Caco-2 (cell line): Measurements from ENCODE around the gene GNAQ. TPM values are rescaled to one million over a fixed set of nuclear protein-coding genes. Genes with fewer than 3 reads are reported as not detected.

ENCODE experiments used
- BruUV-seq: library from RNA; stranded (reverse); fragments of 400-500 nt; replicated peaks from 2 replicates; lab custom pipeline; 2021; lab: Mats Ljungman, UMichigan
- CTCF ChIA-PET: fragments of 300-600 bp; sonication (Branson Sonifier 250); formaldehyde crosslinking; loops from one replicate; lab custom pipeline; 2022; ENCODE audit warnings: antibody characterized with exemption; lab: Charles Lee
- POLR2A ChIA-PET: fragments of 300-600 bp; sonication (Branson Sonifier 250); formaldehyde crosslinking; loops from one replicate; lab custom pipeline; 2022; ENCODE audit warnings: antibody characterized with exemption; lab: Charles Lee
- DNase-seq, 2 experiments: peaks; one replicate each; pipeline versions ENCODE4 v3.0.0 to v3.0.0-alpha.2; 2020 to 2022
- H3K27me3 ChIP-seq: replicated peaks from 2 replicates; pipeline ENCODE4 v1.6.0; 2011; ENCODE audit warnings: low read length; ENCODE audit not compliant: control insufficient read depth, insufficient read depth
- H3K36me3 ChIP-seq: 2 replicates; pipeline ENCODE4 v1.5.1; 2011; ENCODE audit warnings: low read length; ENCODE audit not compliant: control insufficient read depth, insufficient read depth
- H3K4me1 ChIP-seq: fragments of 250-450 bp; sonication (Bioruptor Pico); 2 replicates; pipeline ENCODE4 v1.5.1; 2020; ENCODE audit warnings: mild to moderate bottlenecking
- H3K4me3 ChIP-seq: 2 replicates; pipeline ENCODE4 v1.5.1; 2011; ENCODE audit warnings: low read depth, mild to moderate bottlenecking, control low read depth, low read length
- H3K9me3 ChIP-seq: fragments of 250-450 bp; sonication (Bioruptor Pico); 2 replicates; pipeline ENCODE4 v1.5.1; 2020; ENCODE audit warnings: mild to moderate bottlenecking, moderate library complexity
- H3K27ac Mint-ChIP-seq: one replicate; pipeline ENCODE4 v1.8.0; 2022; ENCODE audit warnings: mixed read lengths; ENCODE audit not compliant: unreplicated experiment
- H3K27me3 Mint-ChIP-seq: one replicate; pipeline ENCODE4 v1.8.0; 2022; ENCODE audit warnings: mixed read lengths; ENCODE audit not compliant: insufficient read depth, unreplicated experiment
- H3K36me3 Mint-ChIP-seq: one replicate; pipeline ENCODE4 v1.8.0; 2022; ENCODE audit warnings: mild to moderate bottlenecking, mixed read lengths; ENCODE audit not compliant: insufficient read depth, unreplicated experiment
- H3K4me1 Mint-ChIP-seq: one replicate; pipeline ENCODE4 v1.8.0; 2022; ENCODE audit warnings: low read depth, mixed read lengths; ENCODE audit not compliant: unreplicated experiment
- H3K4me3 Mint-ChIP-seq: one replicate; pipeline ENCODE4 v1.8.0; 2022; ENCODE audit warnings: mild to moderate bottlenecking, moderate library complexity, mixed read lengths; ENCODE audit not compliant: unreplicated experiment
- H3K9me3 Mint-ChIP-seq: one replicate; pipeline ENCODE4 v1.8.0; 2022; ENCODE audit warnings: mixed read lengths; ENCODE audit not compliant: unreplicated experiment
- CTCF ChIP-seq, 2 experiments: fragments of 200-600 bp in 1 of 2; IDR thresholded peaks; 1 replicate in 1 of 2; 2 replicates in 1 of 2; pipeline versions ENCODE4 v1.5.1 to v1.8.0; 2011 to 2022; ENCODE audit warnings: antibody characterized with exemption in 1 of 2, control low read depth in 1 of 2, inconsistent platforms in 1 of 2, low read depth in 1 of 2, low read length in 1 of 2, mild to moderate bottlenecking in 1 of 2, moderate library complexity in 1 of 2; ENCODE audit not compliant: insufficient read depth in 1 of 2, severe bottlenecking in 1 of 2, unreplicated experiment in 1 of 2
- intact Hi-C: fragments of 100-400 bp; cut with micrococcal nuclease; formaldehyde crosslinking; loops from one replicate; pipeline ENCODE4 v1.10.0; 2022; ENCODE audit not compliant: unreplicated experiment
- total RNA-seq: library from RNA; stranded (reverse); gene quantifications from 2 replicates; pipeline ENCODE4 v1.2.3, GENCODE V29; 2022

GNAQ gene
- total RNA-seq, 1 experiment from 2014 or later = 10.1 TPM

GRCh38 chr9:78005231-78006002 lies 26.2 kb downstream of the GNAQ start:
- Histone ChIP-seq H3K36me3 (no peaks in the 10 kb centered on the region), H3K4me3 (no peak overlapping the region), H3K4me1 (no peaks in the 10 kb centered on the region), H3K9me3 (no peaks in the 10 kb centered on the region), H3K27me3 (no peaks in the 10 kb centered on the region)
- BruUV-seq = no TSS peak
- intact Hi-C loops = no loop called here
- Mint-ChIP-seq H3K4me1 (peaks cover 7% of the 10 kb centered on the region), H3K9me3 (no peaks in the 10 kb centered on the region), H3K4me3 (no peak overlapping the region), H3K27me3 (no peaks in the 10 kb centered on the region), H3K27ac (no peak overlapping the region), H3K36me3 (no peaks in the 10 kb centered on the region)
- DNase-seq = no peak
- CTCF ChIA-PET = no interaction called here
- TF ChIP-seq CTCF (IDR thresholded peaks at IDR 0.05; ENCODE audit: insufficient read depth in 1 of 2, low read depth in 1 of 2, low read length in 1 of 2, severe bottlenecking in 1 of 2, unreplicated experiment in 1 of 2) = no peak
- POLR2A ChIA-PET = no interaction called here

GRCh38 chr9:78004478-78005229 lies 27.0 kb downstream of the GNAQ start:
- no peaks in the 10 kb centered on the region for H3K27me3 Mint-ChIP-seq
- ChIA-PET POLR2A (interaction anchor here (0.9 kb wide), 1 partner anchor 28 kb away, joined by 3 read pairs; no protein-coding TSS in a partner anchor), CTCF (no interaction called here)
- no peaks in the 10 kb centered on the region for H3K9me3 Mint-ChIP-seq
- peak overlapping the region; percentile 17 for H3K4me3 Mint-ChIP-seq
- H3K36me3 ChIP-seq = no peaks in the 10 kb centered on the region
- H3K27ac Mint-ChIP-seq = peak overlapping the region; percentile 30
- H3K4me1 ChIP-seq = no peaks in the 10 kb centered on the region
- no peaks in the 10 kb centered on the region for H3K36me3 Mint-ChIP-seq
- no peaks in the 10 kb centered on the region for H3K27me3 ChIP-seq
- no peaks in the 10 kb centered on the region for H3K9me3 ChIP-seq
- TF ChIP-seq CTCF (IDR thresholded peaks at IDR 0.05; ENCODE audit: insufficient read depth in 1 of 2, low read depth in 1 of 2, low read length in 1 of 2, severe bottlenecking in 1 of 2, unreplicated experiment in 1 of 2) = no peak
- H3K4me3 ChIP-seq = no peak overlapping the region
- BruUV-seq = no TSS peak
- peak in 1 of 2 experiments; percentile 10 for DNase-seq
- peaks cover 7% of the 10 kb centered on the region for H3K4me1 Mint-ChIP-seq
- intact Hi-C loops = no loop called here

GRCh38 chr9:78003730-78004129 lies 27.9 kb downstream of the GNAQ start:
- ChIA-PET CTCF (interaction anchor here (0.6 kb wide), 1 partner anchor 252 kb away, joined by 3 read pairs; no protein-coding TSS in a partner anchor), POLR2A (interaction anchor here (0.9 kb wide), 1 partner anchor 29 kb away, joined by 3 read pairs; no protein-coding TSS in a partner anchor)
- Mint-ChIP-seq H3K9me3 (no peaks in the 10 kb centered on the region), H3K27me3 (no peaks in the 10 kb centered on the region), H3K4me3 (no peak overlapping the region), H3K36me3 (no peaks in the 10 kb centered on the region), H3K27ac (no peak overlapping the region), H3K4me1 (peaks cover 7% of the 10 kb centered on the region)
- no peaks in the 10 kb centered on the region for H3K27me3 ChIP-seq
- no TSS peak for BruUV-seq
- no peak for DNase-seq
- no peak overlapping the region for H3K4me3 ChIP-seq
- TF ChIP-seq CTCF (IDR thresholded peaks at IDR 0.05; ENCODE audit: insufficient read depth in 1 of 2, low read depth in 1 of 2, low read length in 1 of 2, severe bottlenecking in 1 of 2, unreplicated experiment in 1 of 2) = no peak
- intact Hi-C loops = no loop called here
- H3K36me3 ChIP-seq = no peaks in the 10 kb centered on the region
- no peaks in the 10 kb centered on the region for H3K9me3 ChIP-seq
- no peaks in the 10 kb centered on the region for H3K4me1 ChIP-seq
